Ishikawa (cell line): ENCODE data around the gene YIPF6.

Experiments used
- CEBPB ChIP-seq: IDR thresholded peaks from 2 replicates; pipeline ENCODE4 v1.6.1; 2012
- CREB1 ChIP-seq: IDR thresholded peaks from 2 replicates; pipeline ENCODE4 v1.6.1; 2012; ENCODE audit warnings: low read depth
- EP300 ChIP-seq: IDR thresholded peaks from 2 replicates; pipeline ENCODE4 v1.6.1; 2012; ENCODE audit warnings: borderline replicate concordance
- TF ChIP-seq, protein P1 (sequence below): IDR thresholded peaks from 2 replicates; pipeline ENCODE4 v1.6.1; 2012
- TF ChIP-seq, protein P2 (sequence below): IDR thresholded peaks from 2 replicates; pipeline ENCODE4 v1.6.1; 2012; ENCODE audit warnings: low read depth, mild to moderate bottlenecking

DNA sequence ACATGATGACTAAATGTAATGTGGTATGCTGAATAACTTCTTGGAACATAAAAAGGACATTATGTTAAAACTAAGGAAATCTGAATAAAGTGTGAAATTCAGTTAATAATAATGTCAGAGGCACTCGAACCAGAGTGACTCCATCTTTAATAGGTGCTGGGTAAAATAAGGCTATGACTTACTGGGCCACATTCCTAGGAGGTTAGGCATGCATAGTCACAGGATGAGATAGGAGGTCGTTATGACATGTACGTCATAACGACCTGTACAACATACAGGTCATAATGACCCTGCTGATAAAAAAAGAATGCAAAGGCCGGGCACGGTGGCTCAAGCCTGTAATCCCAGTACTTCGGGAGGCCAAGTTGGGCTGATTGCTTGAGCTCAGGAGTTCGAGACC, 36.7 kb upstream of the YIPF6 start:
- TF ChIP-seq EP300 (no peak), CREB1 (no peak), CEBPB (no peak)
- TF ChIP-seq, protein P1, sequence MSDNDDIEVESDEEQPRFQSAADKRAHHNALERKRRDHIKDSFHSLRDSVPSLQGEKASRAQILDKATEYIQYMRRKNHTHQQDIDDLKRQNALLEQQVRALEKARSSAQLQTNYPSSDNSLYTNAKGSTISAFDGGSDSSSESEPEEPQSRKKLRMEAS: no peak
- TF ChIP-seq, protein P2, sequence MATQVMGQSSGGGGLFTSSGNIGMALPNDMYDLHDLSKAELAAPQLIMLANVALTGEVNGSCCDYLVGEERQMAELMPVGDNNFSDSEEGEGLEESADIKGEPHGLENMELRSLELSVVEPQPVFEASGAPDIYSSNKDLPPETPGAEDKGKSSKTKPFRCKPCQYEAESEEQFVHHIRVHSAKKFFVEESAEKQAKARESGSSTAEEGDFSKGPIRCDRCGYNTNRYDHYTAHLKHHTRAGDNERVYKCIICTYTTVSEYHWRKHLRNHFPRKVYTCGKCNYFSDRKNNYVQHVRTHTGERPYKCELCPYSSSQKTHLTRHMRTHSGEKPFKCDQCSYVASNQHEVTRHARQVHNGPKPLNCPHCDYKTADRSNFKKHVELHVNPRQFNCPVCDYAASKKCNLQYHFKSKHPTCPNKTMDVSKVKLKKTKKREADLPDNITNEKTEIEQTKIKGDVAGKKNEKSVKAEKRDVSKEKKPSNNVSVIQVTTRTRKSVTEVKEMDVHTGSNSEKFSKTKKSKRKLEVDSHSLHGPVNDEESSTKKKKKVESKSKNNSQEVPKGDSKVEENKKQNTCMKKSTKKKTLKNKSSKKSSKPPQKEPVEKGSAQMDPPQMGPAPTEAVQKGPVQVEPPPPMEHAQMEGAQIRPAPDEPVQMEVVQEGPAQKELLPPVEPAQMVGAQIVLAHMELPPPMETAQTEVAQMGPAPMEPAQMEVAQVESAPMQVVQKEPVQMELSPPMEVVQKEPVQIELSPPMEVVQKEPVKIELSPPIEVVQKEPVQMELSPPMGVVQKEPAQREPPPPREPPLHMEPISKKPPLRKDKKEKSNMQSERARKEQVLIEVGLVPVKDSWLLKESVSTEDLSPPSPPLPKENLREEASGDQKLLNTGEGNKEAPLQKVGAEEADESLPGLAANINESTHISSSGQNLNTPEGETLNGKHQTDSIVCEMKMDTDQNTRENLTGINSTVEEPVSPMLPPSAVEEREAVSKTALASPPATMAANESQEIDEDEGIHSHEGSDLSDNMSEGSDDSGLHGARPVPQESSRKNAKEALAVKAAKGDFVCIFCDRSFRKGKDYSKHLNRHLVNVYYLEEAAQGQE: no peak
